Neural crest cell (in vitro differentiated cells): Measurements from ENCODE around the gene FGFR1OP2. TPM values are rescaled to one million over a fixed set of nuclear protein-coding genes. Genes with fewer than 3 reads are reported as not detected.
"Not testable (repeated sequence)": the region's sequence is repeated elsewhere in the genome, so short reads cannot be mapped to it uniquely, and the experiment has no call there.

Experiments used
- DNase-seq: peaks from one replicate; pipeline ENCODE4 v3.0.0; 2021; ENCODE audit warnings: low read depth, mixed read lengths, low spot score
- H3K27ac Mint-ChIP-seq: one replicate; pipeline ENCODE4 v1.8.0; 2021; ENCODE audit warnings: mild to moderate bottlenecking, mixed read lengths; ENCODE audit not compliant: unreplicated experiment
- H3K27me3 Mint-ChIP-seq: 2 replicates; pipeline ENCODE4 v1.8.0; 2021; ENCODE audit warnings: low read depth, mild to moderate bottlenecking, mixed read lengths
- H3K36me3 Mint-ChIP-seq: 2 replicates; pipeline ENCODE4 v1.8.0; 2021; ENCODE audit warnings: low read depth, mild to moderate bottlenecking, mixed read lengths
- H3K4me1 Mint-ChIP-seq: 2 replicates; pipeline ENCODE4 v1.8.0; 2021; ENCODE audit warnings: mixed read lengths
- H3K4me3 Mint-ChIP-seq: one replicate; pipeline ENCODE4 v1.8.0; 2021; ENCODE audit warnings: mild to moderate bottlenecking, mixed read lengths
- H3K9me3 Mint-ChIP-seq: 2 replicates; pipeline ENCODE4 v1.8.0; 2021; ENCODE audit warnings: mixed read lengths
- long read RNA-seq: library from polyadenylated mRNA; unstranded; transcript quantifications from one replicate; pipeline ENCODE4 v2.0.0, GENCODE V29; 2020
- total RNA-seq: library from RNA; stranded (reverse); gene quantifications from 2 replicates; pipeline ENCODE4 v1.2.1, GENCODE V29; 2021
- TF ChIP-seq, protein P1 (sequence below): fragments of 200-600 bp; sonication (generic); conservative IDR thresholded peaks from 2 replicates; pipeline ENCODE4 v1.5.0; 2021; ENCODE audit warnings: antibody characterized with exemption, mild to moderate bottlenecking

FGFR1OP2 gene
- 43.2 and 44.1 TPM in 2 replicates for total RNA-seq
- long read RNA-seq, transcript FGFR1OP2-201 (7 exons, 2,924 nt): major isoform, 64 of 105 reads
- long read RNA-seq, transcript FGFR1OP2-206 (5 exons, 956 nt): minor isoform, 17 of 105 reads
- long read RNA-seq, transcript FGFR1OP2-202 (6 exons, 2,790 nt): minor isoform, 16 of 105 reads
- long read RNA-seq, transcript FGFR1OP2-203 (4 exons, 865 nt): minor isoform, 5 of 105 reads
- long read RNA-seq, partial matches to known transcripts: 0 of 105 reads
- long read RNA-seq, other reads (novel, unspliced or antisense): 3 of 105 reads

- Mint-ChIP-seq H3K9me3 (no peaks in the 10 kb centered on the region), H3K4me1 (peaks cover 65% of the 10 kb centered on the region), H3K4me3 (peak within 1 kb of the TSS; percentile 99), H3K27ac (peak within 1 kb of the TSS; percentile 100), H3K27me3 (no peaks in the 10 kb centered on the region), H3K36me3 (peaks cover 7% of the 10 kb centered on the region)
- peak; percentile 99 for DNase-seq
- TF ChIP-seq, protein P1, sequence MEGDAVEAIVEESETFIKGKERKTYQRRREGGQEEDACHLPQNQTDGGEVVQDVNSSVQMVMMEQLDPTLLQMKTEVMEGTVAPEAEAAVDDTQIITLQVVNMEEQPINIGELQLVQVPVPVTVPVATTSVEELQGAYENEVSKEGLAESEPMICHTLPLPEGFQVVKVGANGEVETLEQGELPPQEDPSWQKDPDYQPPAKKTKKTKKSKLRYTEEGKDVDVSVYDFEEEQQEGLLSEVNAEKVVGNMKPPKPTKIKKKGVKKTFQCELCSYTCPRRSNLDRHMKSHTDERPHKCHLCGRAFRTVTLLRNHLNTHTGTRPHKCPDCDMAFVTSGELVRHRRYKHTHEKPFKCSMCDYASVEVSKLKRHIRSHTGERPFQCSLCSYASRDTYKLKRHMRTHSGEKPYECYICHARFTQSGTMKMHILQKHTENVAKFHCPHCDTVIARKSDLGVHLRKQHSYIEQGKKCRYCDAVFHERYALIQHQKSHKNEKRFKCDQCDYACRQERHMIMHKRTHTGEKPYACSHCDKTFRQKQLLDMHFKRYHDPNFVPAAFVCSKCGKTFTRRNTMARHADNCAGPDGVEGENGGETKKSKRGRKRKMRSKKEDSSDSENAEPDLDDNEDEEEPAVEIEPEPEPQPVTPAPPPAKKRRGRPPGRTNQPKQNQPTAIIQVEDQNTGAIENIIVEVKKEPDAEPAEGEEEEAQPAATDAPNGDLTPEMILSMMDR: no peak
These were observed at the start of gene FGFR1OP2, which contains the start of gene INTS13 for GRCh38 chr12:26937863-26938700. TSS of gene FGFR1OP2 (plus strand) at chr12:26938470. CDS start at chr12:26954159, 15,689 bp downstream. TSS of gene INTS13 (minus strand) at chr12:26937981. CDS start at chr12:26936803, 1,178 bp downstream.

DNA sequence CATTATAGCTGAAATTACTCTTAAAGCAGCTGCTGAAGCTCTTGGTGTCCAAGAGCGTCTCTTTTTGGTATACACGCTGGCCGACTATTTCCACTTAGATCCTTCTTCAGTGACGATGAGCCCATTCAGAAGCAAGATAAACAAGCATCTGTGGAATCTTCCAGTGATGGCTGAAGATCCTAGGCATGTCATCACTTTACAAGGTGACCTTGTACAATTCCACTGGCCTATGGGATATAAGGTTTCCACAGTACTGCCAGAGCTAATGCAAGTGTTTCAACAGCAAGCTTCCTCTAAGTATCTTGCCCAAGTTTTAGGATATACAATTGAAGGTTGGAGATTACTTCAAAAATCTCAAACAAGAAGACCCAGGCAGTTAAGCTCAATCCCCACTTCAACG lies 47.5 kb upstream of the FGFR1OP2 start:
- Mint-ChIP-seq H3K4me1 (no peaks in the 10 kb centered on the region), H3K4me3 (no peak overlapping the region), H3K27me3 (no peaks in the 10 kb centered on the region), H3K36me3 (no peaks in the 10 kb centered on the region), H3K9me3 (no peaks in the 10 kb centered on the region), H3K27ac (no peak overlapping the region)
- TF ChIP-seq, protein P1: no peak
- DNase-seq: no peak

DNA sequence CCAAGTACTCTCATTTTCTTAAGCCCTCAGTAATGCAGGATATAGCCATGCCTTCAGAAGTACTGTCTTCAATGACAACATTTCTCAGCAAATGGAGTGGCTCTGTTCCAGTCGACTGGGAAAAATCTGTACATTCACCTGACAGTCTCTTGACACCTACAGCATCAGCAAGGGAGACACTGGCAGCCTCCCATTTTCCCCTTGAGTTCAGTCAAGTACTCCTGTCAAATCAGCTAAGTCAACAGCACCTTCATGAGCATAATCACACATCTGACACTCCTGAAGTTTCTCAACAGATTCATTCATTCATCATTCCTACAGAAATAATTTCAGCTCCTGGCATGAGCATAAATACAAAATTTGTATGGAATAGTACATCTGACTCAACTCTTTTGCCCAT lies 46.6 kb upstream of the FGFR1OP2 start:
- no peak overlapping the region for H3K4me3 Mint-ChIP-seq
- TF ChIP-seq, protein P1: no peak
- no peaks in the 10 kb centered on the region for H3K36me3 Mint-ChIP-seq
- no peaks in the 10 kb centered on the region for H3K27me3 Mint-ChIP-seq
- no peaks in the 10 kb centered on the region for H3K9me3 Mint-ChIP-seq
- no peaks in the 10 kb centered on the region for H3K4me1 Mint-ChIP-seq
- no peak overlapping the region for H3K27ac Mint-ChIP-seq
- DNase-seq: no peak

DNA sequence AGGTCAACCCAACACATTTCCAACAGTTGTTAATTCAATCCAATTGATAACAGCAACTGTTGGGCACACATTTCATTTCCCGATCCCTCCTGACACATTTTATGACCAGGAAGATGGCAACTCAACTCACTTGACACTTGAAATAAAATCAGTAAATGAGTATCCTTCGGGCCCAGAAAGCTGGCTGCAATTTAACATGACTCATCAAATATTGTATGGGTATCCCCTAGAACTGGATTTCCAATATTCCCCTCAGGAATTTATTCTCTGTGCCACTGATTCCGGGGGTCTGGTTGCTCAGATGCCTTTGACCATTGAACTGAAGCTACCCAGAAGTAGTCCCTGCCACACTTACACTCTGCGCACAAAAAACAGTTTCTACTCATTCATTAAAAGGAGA lies 42.6 kb upstream of the FGFR1OP2 start:
- H3K27me3 Mint-ChIP-seq: no peaks in the 10 kb centered on the region
- H3K27ac Mint-ChIP-seq: no peak overlapping the region
- no peaks in the 10 kb centered on the region for H3K4me1 Mint-ChIP-seq
- peaks cover 10% of the 10 kb centered on the region for H3K36me3 Mint-ChIP-seq
- TF ChIP-seq, protein P1: no peak
- no peak for DNase-seq
- no peaks in the 10 kb centered on the region for H3K9me3 Mint-ChIP-seq
- H3K4me3 Mint-ChIP-seq: no peak overlapping the region

GRCh38 chr12:26896913-26897312 lies 41.4 kb upstream of the FGFR1OP2 start:
- H3K4me3 Mint-ChIP-seq: no peak overlapping the region
- TF ChIP-seq, protein P1: no peak
- no peak for DNase-seq
- no peaks in the 10 kb centered on the region for H3K27me3 Mint-ChIP-seq
- peaks cover 20% of the 10 kb centered on the region for H3K36me3 Mint-ChIP-seq
- H3K27ac Mint-ChIP-seq: no peak overlapping the region
- H3K4me1 Mint-ChIP-seq: no peaks in the 10 kb centered on the region
- peaks cover under 1% of the 10 kb centered on the region for H3K9me3 Mint-ChIP-seq

GRCh38 chr12:26903396-26903795 lies 34.9 kb upstream of the FGFR1OP2 start:
- not testable (repeated sequence) for DNase-seq, H3K27me3 Mint-ChIP-seq, H3K4me1 Mint-ChIP-seq, H3K9me3 Mint-ChIP-seq, H3K4me3 Mint-ChIP-seq, H3K27ac Mint-ChIP-seq
- H3K36me3 Mint-ChIP-seq: peaks cover 44% of the 10 kb centered on the region
